ENCODE results near the gene NPAS3.

The NPAS3 gene

DNA sequence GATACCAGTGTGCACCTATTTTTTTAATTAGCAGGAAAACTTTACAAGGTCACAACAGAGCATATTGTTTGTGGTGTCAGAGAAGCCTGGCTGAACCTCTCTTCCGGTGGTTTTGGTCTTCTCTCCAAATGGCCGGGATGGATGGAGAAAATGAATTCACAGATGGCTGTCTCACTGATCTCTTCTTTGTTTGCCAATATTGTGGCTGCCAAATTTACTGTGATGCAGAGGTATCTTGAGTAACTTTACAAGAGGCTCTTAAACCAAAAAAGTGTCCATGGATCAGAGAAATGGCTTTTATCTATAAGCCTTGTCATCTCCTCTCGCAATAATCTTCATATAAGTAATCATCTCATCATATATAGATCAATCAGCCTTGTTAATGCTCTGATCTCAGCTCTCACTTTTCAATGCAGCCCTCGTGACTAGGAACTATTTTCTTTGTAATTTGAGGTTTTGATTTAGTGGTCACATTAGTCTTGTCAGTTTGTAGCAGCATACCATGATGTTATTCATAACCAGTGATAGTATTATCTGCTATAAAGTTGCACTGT, 704.1 kb downstream of the NPAS3 start:
- Mint-ChIP-seq H3K36me3 (no peaks in the 10 kb centered on the region), H3K27ac (no peak overlapping the region), H3K27me3 (no peaks in the 10 kb centered on the region), H3K4me3 (no peak overlapping the region), H3K9me3 (no peaks in the 10 kb centered on the region), H3K4me1 (no peaks in the 10 kb centered on the region)
- ATAC-seq (ENCODE audit: low read depth) (no peak), DNase-seq (ENCODE audit: low spot score in 2 of 2) (no peak)

- Mint-ChIP-seq H3K9me3 (no peaks in the 10 kb centered on the region), H3K36me3 (no peaks in the 10 kb centered on the region), H3K27ac (no peak overlapping the region), H3K27me3 (no peaks in the 10 kb centered on the region), H3K4me3 (no peak overlapping the region), H3K4me1 (no peaks in the 10 kb centered on the region)
- DNase-seq (ENCODE audit: low spot score in 2 of 2) (no peak), ATAC-seq (ENCODE audit: low read depth) (no peak)
Observed at GRCh38 chr14:33643426-33644181, 704.9 kb downstream of the NPAS3 start.

DNA sequence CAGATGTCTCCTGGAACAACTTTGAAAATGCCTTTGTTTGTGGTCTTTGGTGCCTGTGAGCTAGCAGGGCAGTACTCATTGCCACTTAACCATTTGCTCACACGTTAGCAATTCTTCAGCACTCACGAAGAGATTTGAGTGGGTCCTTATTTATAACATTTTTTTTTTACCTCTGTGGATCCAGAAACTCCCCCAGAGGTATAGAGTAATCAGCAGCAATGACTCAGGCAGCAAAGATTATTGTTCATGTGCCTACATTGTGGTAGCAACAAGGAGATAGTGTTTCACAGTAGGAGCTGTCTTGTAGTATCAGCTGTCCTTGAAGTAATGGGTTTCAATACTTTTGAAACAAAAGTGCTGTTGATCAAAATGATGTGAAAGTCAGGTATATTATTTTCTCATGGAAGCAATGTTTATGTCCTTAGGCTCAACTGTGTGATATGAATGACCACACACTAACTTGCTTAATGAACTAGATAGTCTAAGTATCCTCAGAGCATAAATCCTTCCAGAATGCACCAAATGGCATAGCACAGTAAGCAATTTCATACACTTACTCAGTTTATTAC, 708.1 kb downstream of the NPAS3 start:
- Mint-ChIP-seq H3K36me3 (no peaks in the 10 kb centered on the region), H3K4me3 (no peak overlapping the region), H3K9me3 (no peaks in the 10 kb centered on the region), H3K27ac (no peak overlapping the region), H3K4me1 (no peaks in the 10 kb centered on the region), H3K27me3 (no peaks in the 10 kb centered on the region)
- ATAC-seq (ENCODE audit: low read depth) (no peak), DNase-seq (ENCODE audit: low spot score in 2 of 2) (no peak)

DNA sequence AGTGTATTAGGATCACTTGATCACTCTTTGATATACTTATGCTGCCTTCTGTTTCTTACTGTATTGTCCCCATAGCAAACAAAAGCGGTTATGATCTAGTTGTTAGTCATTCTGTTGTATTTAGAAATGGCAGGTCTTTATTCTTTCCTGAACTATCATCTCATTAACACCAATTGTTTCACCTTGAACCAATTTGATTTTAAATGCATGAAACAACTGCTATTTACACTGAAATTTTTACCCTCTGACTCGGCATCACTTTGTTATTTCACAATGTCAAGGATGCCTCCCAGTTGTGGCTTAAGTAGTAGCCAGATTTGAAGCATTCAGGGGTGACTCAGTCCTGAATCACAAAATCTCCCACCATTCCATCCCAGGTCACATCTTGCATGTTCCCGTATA, 708.7 kb downstream of the NPAS3 start:
- H3K4me1 Mint-ChIP-seq, result no peaks in the 10 kb centered on the region
- H3K36me3 Mint-ChIP-seq, result no peaks in the 10 kb centered on the region
- no peaks in the 10 kb centered on the region for H3K27me3 Mint-ChIP-seq
- no peak for DNase-seq (ENCODE audit: low spot score in 2 of 2)
- no peaks in the 10 kb centered on the region for H3K9me3 Mint-ChIP-seq
- no peak for ATAC-seq (ENCODE audit: low read depth)
- no peak overlapping the region for H3K4me3 Mint-ChIP-seq
- no peak overlapping the region for H3K27ac Mint-ChIP-seq

- Mint-ChIP-seq H3K4me1 (no peaks in the 10 kb centered on the region), H3K4me3 (no peak overlapping the region), H3K27ac (no peak overlapping the region), H3K36me3 (no peaks in the 10 kb centered on the region), H3K9me3 (no peaks in the 10 kb centered on the region), H3K27me3 (no peaks in the 10 kb centered on the region)
- DNase-seq (ENCODE audit: low spot score in 2 of 2), result no peak
- ATAC-seq (ENCODE audit: low read depth), result no peak
Observed at GRCh38 chr14:33650430-33650829, 711.8 kb downstream of the NPAS3 start.

GRCh38 chr14:33652566-33653307, 714.1 kb downstream of the NPAS3 start:
- Mint-ChIP-seq H3K9me3 (no peaks in the 10 kb centered on the region), H3K4me1 (no peaks in the 10 kb centered on the region)
- no peak for ATAC-seq (ENCODE audit: low read depth)

GRCh38 chr14:33653308-33653695, 714.6 kb downstream of the NPAS3 start:
- no peaks in the 10 kb centered on the region for H3K9me3 Mint-ChIP-seq
- no peaks in the 10 kb centered on the region for H3K27me3 Mint-ChIP-seq
- DNase-seq (ENCODE audit: low spot score in 2 of 2) (no peak), ATAC-seq (ENCODE audit: low read depth) (no peak)
- H3K4me1 Mint-ChIP-seq, result no peaks in the 10 kb centered on the region
- H3K4me3 Mint-ChIP-seq, result no peak overlapping the region
- no peaks in the 10 kb centered on the region for H3K36me3 Mint-ChIP-seq
- no peak overlapping the region for H3K27ac Mint-ChIP-seq

More at GRCh38 chr14:33652566-33653307, 714.1 kb downstream of the NPAS3 start:
- H3K36me3 Mint-ChIP-seq, result no peaks in the 10 kb centered on the region
- no peak overlapping the region for H3K27ac Mint-ChIP-seq
- H3K27me3 Mint-ChIP-seq, result no peaks in the 10 kb centered on the region
- H3K4me3 Mint-ChIP-seq, result no peak overlapping the region
- DNase-seq (ENCODE audit: low spot score in 2 of 2), result no peak

DNA sequence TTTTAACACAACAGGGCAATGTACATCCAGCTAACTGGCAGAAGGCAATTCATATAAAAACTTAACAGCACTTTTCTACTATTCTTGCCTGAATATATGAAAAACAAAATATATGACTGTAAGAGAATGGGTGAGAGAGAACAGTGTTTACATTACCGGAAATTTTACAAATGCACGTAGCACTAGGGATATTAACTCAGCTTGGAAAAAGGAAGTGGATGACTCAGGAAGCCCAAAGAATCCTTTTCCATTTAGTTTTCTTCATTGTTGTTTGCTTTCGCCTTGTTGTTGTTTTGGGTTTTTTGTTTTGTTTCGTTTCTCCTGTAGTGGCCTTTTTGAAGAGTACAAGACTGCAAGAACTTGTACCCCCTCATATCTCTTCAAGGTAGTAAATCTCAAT, 716.7 kb downstream of the NPAS3 start:
- ATAC-seq (ENCODE audit: low read depth) (no peak), DNase-seq (ENCODE audit: low spot score in 2 of 2) (no peak)
- Mint-ChIP-seq H3K27me3 (no peaks in the 10 kb centered on the region), H3K4me3 (no peak overlapping the region), H3K4me1 (no peaks in the 10 kb centered on the region), H3K27ac (no peak overlapping the region), H3K36me3 (no peaks in the 10 kb centered on the region), H3K9me3 (no peaks in the 10 kb centered on the region)

GRCh38 chr14:33657476-33657875, 718.8 kb downstream of the NPAS3 start:
- H3K4me3 Mint-ChIP-seq, result no peak overlapping the region

DNA sequence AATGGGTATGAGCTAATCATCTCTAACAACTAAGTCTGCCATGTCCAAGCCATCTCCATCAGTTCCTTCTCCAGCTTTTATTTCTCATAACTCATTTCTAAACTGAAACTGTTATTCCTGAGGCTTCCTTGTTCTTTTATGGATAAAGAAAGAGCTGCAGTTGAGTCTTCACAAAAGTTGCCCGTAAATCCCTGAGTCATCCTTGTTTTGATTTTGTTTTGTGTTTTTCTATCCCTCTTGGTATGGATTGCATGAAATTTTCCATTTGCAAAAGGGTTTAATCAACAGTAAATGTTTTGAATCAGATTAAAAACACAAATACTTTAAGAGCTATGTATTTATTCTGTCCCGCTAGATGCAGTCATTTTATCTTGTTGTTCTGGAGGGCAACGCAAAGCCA, 721.6 kb downstream of the NPAS3 start:
- Mint-ChIP-seq H3K4me1 (no peaks in the 10 kb centered on the region), H3K27me3 (no peaks in the 10 kb centered on the region), H3K36me3 (no peaks in the 10 kb centered on the region), H3K9me3 (no peaks in the 10 kb centered on the region), H3K4me3 (no peak overlapping the region), H3K27ac (no peak overlapping the region)
- ATAC-seq (ENCODE audit: low read depth) (no peak), DNase-seq (ENCODE audit: low spot score in 2 of 2) (no peak)

More at GRCh38 chr14:33657476-33657875, 718.8 kb downstream of the NPAS3 start:
- ATAC-seq (ENCODE audit: low read depth) (no peak), DNase-seq (ENCODE audit: low spot score in 2 of 2) (no peak)
- no peaks in the 10 kb centered on the region for H3K27me3 Mint-ChIP-seq
- H3K9me3 Mint-ChIP-seq, result no peaks in the 10 kb centered on the region
- H3K27ac Mint-ChIP-seq, result no peak overlapping the region
- H3K36me3 Mint-ChIP-seq, result no peaks in the 10 kb centered on the region
- H3K4me1 Mint-ChIP-seq, result no peaks in the 10 kb centered on the region

- ATAC-seq (ENCODE audit: low read depth) (no peak), DNase-seq (ENCODE audit: low spot score in 2 of 2) (no peak)
- Mint-ChIP-seq H3K4me1 (no peaks in the 10 kb centered on the region), H3K36me3 (no peaks in the 10 kb centered on the region), H3K27me3 (no peaks in the 10 kb centered on the region), H3K4me3 (no peak overlapping the region), H3K9me3 (no peaks in the 10 kb centered on the region), H3K27ac (no peak overlapping the region)
Observed at GRCh38 chr14:33661101-33661500, 722.4 kb downstream of the NPAS3 start.

GRCh38 chr14:33668066-33668465, 729.4 kb downstream of the NPAS3 start:
- ATAC-seq (ENCODE audit: low read depth) (no peak), DNase-seq (ENCODE audit: low spot score in 2 of 2) (no peak)
- Mint-ChIP-seq H3K27me3 (no peaks in the 10 kb centered on the region), H3K36me3 (no peaks in the 10 kb centered on the region), H3K9me3 (no peaks in the 10 kb centered on the region), H3K4me3 (no peak overlapping the region), H3K27ac (no peak overlapping the region), H3K4me1 (no peaks in the 10 kb centered on the region)

GRCh38 chr14:33669111-33669510, 730.4 kb downstream of the NPAS3 start:
- no peaks in the 10 kb centered on the region for H3K9me3 Mint-ChIP-seq

DNA sequence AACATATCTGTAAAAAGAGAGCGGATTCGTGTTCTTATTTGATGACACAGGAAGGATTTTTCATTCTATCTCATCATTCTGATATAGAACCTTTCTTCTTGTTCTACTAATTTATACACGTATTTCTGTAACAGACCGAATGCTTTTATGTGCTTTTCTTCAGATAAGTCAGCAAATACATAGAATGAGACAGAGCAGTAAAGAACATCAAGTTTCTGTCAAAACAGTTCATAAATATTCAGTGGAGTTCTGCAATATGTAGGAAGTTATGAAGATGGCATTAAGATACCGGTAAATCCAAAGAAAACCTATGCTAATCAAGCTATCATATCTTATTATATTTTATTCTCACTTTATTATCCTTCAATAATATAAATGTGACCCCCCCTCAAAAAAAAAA, 731.6 kb downstream of the NPAS3 start:
- no peaks in the 10 kb centered on the region for H3K27me3 Mint-ChIP-seq
- H3K36me3 Mint-ChIP-seq, result no peaks in the 10 kb centered on the region
- H3K9me3 Mint-ChIP-seq, result no peaks in the 10 kb centered on the region
- H3K4me3 Mint-ChIP-seq, result no peak overlapping the region
- no peak overlapping the region for H3K27ac Mint-ChIP-seq
- ATAC-seq (ENCODE audit: low read depth) (no peak), DNase-seq (ENCODE audit: low spot score in 2 of 2) (no peak)
- no peaks in the 10 kb centered on the region for H3K4me1 Mint-ChIP-seq

More at GRCh38 chr14:33669111-33669510, 730.4 kb downstream of the NPAS3 start:
- Mint-ChIP-seq H3K4me3 (no peak overlapping the region), H3K4me1 (no peaks in the 10 kb centered on the region), H3K27ac (no peak overlapping the region), H3K36me3 (no peaks in the 10 kb centered on the region), H3K27me3 (no peaks in the 10 kb centered on the region)
- DNase-seq (ENCODE audit: low spot score in 2 of 2) (no peak), ATAC-seq (ENCODE audit: low read depth) (no peak)

Data from memory B cell (primary cell).